H9 (cell line): ENCODE measurements around the gene C1QA. TPM values are rescaled to one million over a fixed set of nuclear protein-coding genes. Genes with fewer than 3 reads are reported as not detected.

Source experiments
- DNase-seq: peaks from one replicate; pipeline ENCODE4 v3.0.0-alpha.2; 2017
- H2AFZ ChIP-seq: one replicate; pipeline ENCODE4 v1.6.1; 2013; ENCODE audit warnings: mild to moderate bottlenecking, low read length, control low read depth, moderate library complexity
- H2AK5ac ChIP-seq: 2 replicates; pipeline ENCODE4 v1.6.1; 2013; ENCODE audit warnings: low read length, control low read depth, mixed read lengths; ENCODE audit not compliant: insufficient read length
- H2BK120ac ChIP-seq: one replicate; pipeline ENCODE4 v1.6.1; 2013; ENCODE audit warnings: low read depth, mild to moderate bottlenecking, low read length, control low read depth, inconsistent platforms; ENCODE audit not compliant: poor library complexity, severe bottlenecking
- H2BK12ac ChIP-seq: 2 replicates; pipeline ENCODE4 v1.6.1; 2013; ENCODE audit warnings: low read length, control low read depth, mixed read lengths, low read depth; ENCODE audit not compliant: insufficient read length
- H2BK15ac ChIP-seq: 2 replicates; pipeline ENCODE4 v1.6.1; 2013; ENCODE audit warnings: low read depth, low read length, control low read depth
- H2BK20ac ChIP-seq: one replicate; pipeline ENCODE4 v1.6.1; 2013; ENCODE audit warnings: low read depth, mild to moderate bottlenecking, low read length, control low read depth, inconsistent platforms; ENCODE audit not compliant: poor library complexity, severe bottlenecking
- H2BK5ac ChIP-seq: 2 replicates; pipeline ENCODE4 v1.6.1; 2013; ENCODE audit warnings: low read length, control low read depth, mixed read lengths; ENCODE audit not compliant: insufficient read length
- H3K14ac ChIP-seq: 2 replicates; pipeline ENCODE4 v1.6.1; 2013; ENCODE audit warnings: low read length, control low read depth; ENCODE audit not compliant: insufficient read depth
- H3K18ac ChIP-seq: 2 replicates; pipeline ENCODE4 v1.6.1; 2013; ENCODE audit warnings: low read depth, mild to moderate bottlenecking, mixed read lengths, low read length, control low read depth; ENCODE audit not compliant: insufficient read length
- H3K23ac ChIP-seq: 2 replicates; pipeline ENCODE4 v1.6.1; 2013; ENCODE audit warnings: low read length, control low read depth, mixed read lengths, low read depth; ENCODE audit not compliant: insufficient read length
- H3K23me2 ChIP-seq: 2 replicates; pipeline ENCODE4 v1.6.1; 2013; ENCODE audit warnings: low read depth, mild to moderate bottlenecking, mixed read lengths, low read length, control low read depth; ENCODE audit not compliant: insufficient read length, poor library complexity, severe bottlenecking
- H3K27ac ChIP-seq: 2 replicates; pipeline ENCODE4 v1.5.1; 2013; ENCODE audit warnings: low read length, control low read depth, mixed read lengths, low read depth; ENCODE audit not compliant: insufficient read length
- H3K27me3 ChIP-seq: 2 replicates; pipeline ENCODE4 v1.6.1; 2013; ENCODE audit warnings: low read length, control low read depth, inconsistent platforms; ENCODE audit not compliant: insufficient read depth
- H3K4ac ChIP-seq: 2 replicates; pipeline ENCODE4 v1.6.1; 2013; ENCODE audit warnings: low read depth, mild to moderate bottlenecking, control low read depth, inconsistent platforms, low read length, moderate library complexity
- H3K4me1 ChIP-seq: 2 replicates; pipeline ENCODE4 v1.6.1; 2013; ENCODE audit warnings: low read length, control low read depth, inconsistent platforms; ENCODE audit not compliant: insufficient read depth
- H3K4me2 ChIP-seq: 2 replicates; pipeline ENCODE4 v1.6.1; 2013; ENCODE audit warnings: low read length, control low read depth, mixed read lengths; ENCODE audit not compliant: insufficient read length, insufficient read depth
- H3K56ac ChIP-seq: 2 replicates; pipeline ENCODE4 v1.6.1; 2013; ENCODE audit warnings: low read depth, mild to moderate bottlenecking, mixed read lengths, low read length, control low read depth; ENCODE audit not compliant: insufficient read length
- H3K79me1 ChIP-seq: 2 replicates; pipeline ENCODE4 v1.6.1; 2013; ENCODE audit warnings: low read depth, mild to moderate bottlenecking, moderate library complexity, low read length, control low read depth, inconsistent platforms; ENCODE audit not compliant: insufficient read depth, poor library complexity, severe bottlenecking
- H3K79me2 ChIP-seq: 2 replicates; pipeline ENCODE4 v1.6.1; 2013; ENCODE audit warnings: low read length, control low read depth, inconsistent platforms; ENCODE audit not compliant: insufficient read depth
- H3K9ac ChIP-seq: 2 replicates; pipeline ENCODE4 v1.6.1; 2013; ENCODE audit warnings: low read length, control low read depth, mixed read lengths; ENCODE audit not compliant: insufficient read length; ENCODE audit errors: extremely low read depth
- H3K9me3 ChIP-seq: one replicate; pipeline ENCODE4 v1.6.1; 2013; ENCODE audit warnings: low read depth, low read length, inconsistent platforms; ENCODE audit not compliant: control insufficient read depth
- H3T11ph ChIP-seq: one replicate; pipeline ENCODE4 v1.6.1; 2013; ENCODE audit warnings: mild to moderate bottlenecking, low read length, control low read depth, inconsistent platforms
- H4K20me1 ChIP-seq: one replicate; pipeline ENCODE4 v1.6.1; 2013; ENCODE audit not compliant: control insufficient read depth, insufficient read length, insufficient read depth
- H4K5ac ChIP-seq: 2 replicates; pipeline ENCODE4 v1.6.1; 2013; ENCODE audit warnings: low read depth, mild to moderate bottlenecking, mixed read lengths, low read length, control low read depth; ENCODE audit not compliant: insufficient read length
- H4K8ac ChIP-seq: replicated peaks from 2 replicates; pipeline ENCODE4 v1.6.1; 2013; ENCODE audit warnings: low read length, control low read depth, mixed read lengths, low read depth; ENCODE audit not compliant: insufficient read length
- H4K91ac ChIP-seq: 2 replicates; pipeline ENCODE4 v1.6.1; 2013; ENCODE audit warnings: low read depth, mild to moderate bottlenecking, moderate library complexity, mixed read lengths, low read length, control low read depth; ENCODE audit not compliant: insufficient read length
- H3K27ac Mint-ChIP-seq, 3 experiments: 2 replicates in 2 of 3; 3 replicates in 1 of 3; pipeline ENCODE4 v1.8.0; 2020 to 2021; ENCODE audit warnings: mixed read lengths in 3 of 3, mild to moderate bottlenecking in 1 of 3, moderate library complexity in 1 of 3
- H3K27me3 Mint-ChIP-seq: 2 replicates; pipeline ENCODE4 v1.8.0; 2021; ENCODE audit warnings: low read depth, mild to moderate bottlenecking, moderate library complexity, mixed read lengths
- H3K36me3 Mint-ChIP-seq, 3 experiments: 2 replicates in 2 of 3; 3 replicates in 1 of 3; pipeline ENCODE4 v1.8.0; 2020 to 2021; ENCODE audit warnings: low read depth in 3 of 3, mixed read lengths in 3 of 3; ENCODE audit not compliant: insufficient read depth in 1 of 3
- H3K4me1 Mint-ChIP-seq, 2 experiments: 2 replicates each; pipeline ENCODE4 v1.8.0; 2020; ENCODE audit warnings: mixed read lengths in 2 of 2
- H3K4me3 Mint-ChIP-seq, 2 experiments: 2 replicates in 1 of 2; 3 replicates in 1 of 2; pipeline ENCODE4 v1.8.0; 2020 to 2021; ENCODE audit warnings: mild to moderate bottlenecking in 2 of 2, mixed read lengths in 2 of 2, moderate library complexity in 1 of 2
- H3K9me3 Mint-ChIP-seq, 2 experiments: 2 replicates in 1 of 2; 3 replicates in 1 of 2; pipeline ENCODE4 v1.8.0; 2020; ENCODE audit warnings: mild to moderate bottlenecking in 2 of 2, mixed read lengths in 2 of 2, moderate library complexity in 1 of 2
- CTCF ChIP-seq: fragments of 200-600 bp; sonication (generic); conservative IDR thresholded peaks from 3 replicates; pipeline ENCODE4 v1.8.0; 2021; ENCODE audit warnings: antibody characterized with exemption, mild to moderate bottlenecking
- WGBS: extraction: QIAGEN DNeasy Blood & Tissue Kit; methylation state at CpG from one replicate; pipeline ENCODE4 v1.1.7; 2013; ENCODE audit warnings: missing lambda C conversion rate, low lambda C conversion rate, mixed read lengths; ENCODE audit not compliant: insufficient read length; ENCODE audit errors: extremely low coverage; 5-methylcytosine and 5-hydroxymethylcytosine counted together
- total RNA-seq: library from RNA; stranded (reverse); gene quantifications from 2 replicates; pipeline ENCODE4 v1.2.1, GENCODE V29; 2021

C1QA gene
- total RNA-seq, 1 experiment from 2014 or later = not detected

GRCh38 chr1:22619798-22620197 is 16.6 kb upstream of the C1QA start:
- Mint-ChIP-seq H3K27ac (no peak overlapping the region), H3K36me3 (no peaks in the 10 kb centered on the region), H3K27me3 (peaks cover 17% of the 10 kb centered on the region), H3K9me3 (no peaks in the 10 kb centered on the region; a peak in 1 of 5 replicates), H3K4me3 (no peak overlapping the region), H3K4me1 (peaks cover 4 to 18% of the 10 kb centered on the region in 2 experiments; a peak in 3 of 4 replicates)
- H2BK12ac ChIP-seq = no peak overlapping the region
- no peak overlapping the region for H4K5ac ChIP-seq
- H3K4me1 ChIP-seq = no peaks in the 10 kb centered on the region; the same call in 1 of the 2 replicates
- H2AFZ ChIP-seq = no peak overlapping the region
- no peak overlapping the region for H3K4ac ChIP-seq
- H3K14ac ChIP-seq = no peak overlapping the region
- no peak overlapping the region for H3K4me2 ChIP-seq
- H2AK5ac ChIP-seq = no peak overlapping the region
- no peak overlapping the region for H3T11ph ChIP-seq
- no peak overlapping the region for H4K8ac ChIP-seq
- no peaks in the 10 kb centered on the region for H4K20me1 ChIP-seq
- H3K23ac ChIP-seq = no peak overlapping the region
- H3K79me2 ChIP-seq = no peaks in the 10 kb centered on the region
- no peak overlapping the region for H2BK5ac ChIP-seq
- no peaks in the 10 kb centered on the region for H3K27me3 ChIP-seq
- no peak overlapping the region for H2BK15ac ChIP-seq
- H3K9ac ChIP-seq = no peak overlapping the region
- H4K91ac ChIP-seq = no peak overlapping the region
- no peak overlapping the region for H2BK120ac ChIP-seq
- H3K56ac ChIP-seq = no peak overlapping the region
- no CpG with 5 or more reads among the region's 12 CpGs for WGBS
- no peak overlapping the region for H2BK20ac ChIP-seq
- no peaks in the 10 kb centered on the region for H3K9me3 ChIP-seq
- DNase-seq = no peak
- no peak for TF ChIP-seq CTCF
- no peak overlapping the region for H3K27ac ChIP-seq
- H3K23me2 ChIP-seq = no peaks in the 10 kb centered on the region
- H3K79me1 ChIP-seq = no peaks in the 10 kb centered on the region
- no peak overlapping the region for H3K18ac ChIP-seq
